ENCODE results near the gene DNAH14. TPM values are rescaled to one million over a fixed set of nuclear protein-coding genes. Genes with fewer than 3 reads are reported as not detected.

DNAH14 gene
- total RNA-seq, 2 donors from 2014 or later = 36.6 to 41.6 TPM

DNA sequence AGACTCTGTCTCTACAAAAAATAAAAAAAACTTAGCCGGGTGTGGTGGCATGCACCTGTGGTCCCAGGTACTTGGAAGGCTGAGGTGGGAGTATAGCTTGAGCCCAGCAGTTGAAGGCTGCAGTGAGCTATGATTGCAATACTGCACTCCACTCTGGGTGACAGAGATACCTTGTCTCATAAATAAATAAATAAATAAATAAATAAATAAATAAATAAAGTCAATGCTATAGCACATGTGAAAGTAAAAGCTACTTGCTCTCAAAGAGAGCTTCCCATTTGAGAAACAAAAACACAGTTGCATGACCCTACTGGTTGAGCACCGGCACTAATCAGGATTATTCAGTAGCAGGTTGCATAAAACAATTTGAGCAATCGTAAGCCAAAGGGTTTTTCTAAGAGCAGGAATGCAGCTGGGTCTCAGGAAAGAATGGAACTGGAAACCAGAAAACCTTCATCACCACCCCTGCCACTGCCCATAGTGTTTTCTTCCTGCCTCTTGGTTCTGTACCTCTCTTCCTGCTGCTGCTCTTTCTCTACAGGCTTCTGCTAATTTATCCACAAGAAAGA lies 29.3 kb upstream of the DNAH14 start:
- Histone ChIP-seq H3K9ac (ENCODE audit: extremely low read depth, low read length, poor library complexity, severe bottlenecking) (no peak overlapping the region), H3K27me3 (ENCODE audit: control insufficient read depth, insufficient read depth, low read length, poor library complexity, severe bottlenecking) (peaks cover 41% of the 10 kb centered on the region), H3K9me3 (ENCODE audit: control insufficient read depth, low read length) (peaks cover 19% of the 10 kb centered on the region), H3K4me1 (ENCODE audit: control insufficient read depth, insufficient read depth, low read length) (no peaks in the 10 kb centered on the region), H3K4me3 (ENCODE audit: low read length) (no peak overlapping the region), H3K36me3 (ENCODE audit: control insufficient read depth, insufficient read depth, low read length) (no peaks in the 10 kb centered on the region), H3K27ac (ENCODE audit: low read depth, low read length) (no peak overlapping the region)
- Mint-ChIP-seq H3K27me3 (ENCODE audit: insufficient read depth) (peaks cover 21% of the 10 kb centered on the region), H3K9me3 (peaks cover 20% of the 10 kb centered on the region), H3K27ac (no peak overlapping the region), H3K4me1 (peaks cover under 1% of the 10 kb centered on the region), H3K4me3 (no peak overlapping the region), H3K36me3 (ENCODE audit: low read depth) (peaks cover 3% of the 10 kb centered on the region)
- WGBS, 2 experiments (ENCODE audit: insufficient coverage in 1 of 2, insufficient read length in 1 of 2) = 74 to 96% methylated on average over 2 to 3 of the region's 3 CpGs
- DNase-seq = no peak
- TF ChIP-seq, protein P1, sequence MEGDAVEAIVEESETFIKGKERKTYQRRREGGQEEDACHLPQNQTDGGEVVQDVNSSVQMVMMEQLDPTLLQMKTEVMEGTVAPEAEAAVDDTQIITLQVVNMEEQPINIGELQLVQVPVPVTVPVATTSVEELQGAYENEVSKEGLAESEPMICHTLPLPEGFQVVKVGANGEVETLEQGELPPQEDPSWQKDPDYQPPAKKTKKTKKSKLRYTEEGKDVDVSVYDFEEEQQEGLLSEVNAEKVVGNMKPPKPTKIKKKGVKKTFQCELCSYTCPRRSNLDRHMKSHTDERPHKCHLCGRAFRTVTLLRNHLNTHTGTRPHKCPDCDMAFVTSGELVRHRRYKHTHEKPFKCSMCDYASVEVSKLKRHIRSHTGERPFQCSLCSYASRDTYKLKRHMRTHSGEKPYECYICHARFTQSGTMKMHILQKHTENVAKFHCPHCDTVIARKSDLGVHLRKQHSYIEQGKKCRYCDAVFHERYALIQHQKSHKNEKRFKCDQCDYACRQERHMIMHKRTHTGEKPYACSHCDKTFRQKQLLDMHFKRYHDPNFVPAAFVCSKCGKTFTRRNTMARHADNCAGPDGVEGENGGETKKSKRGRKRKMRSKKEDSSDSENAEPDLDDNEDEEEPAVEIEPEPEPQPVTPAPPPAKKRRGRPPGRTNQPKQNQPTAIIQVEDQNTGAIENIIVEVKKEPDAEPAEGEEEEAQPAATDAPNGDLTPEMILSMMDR (conservative IDR thresholded peaks at IDR 0.05) = no peak

DNA sequence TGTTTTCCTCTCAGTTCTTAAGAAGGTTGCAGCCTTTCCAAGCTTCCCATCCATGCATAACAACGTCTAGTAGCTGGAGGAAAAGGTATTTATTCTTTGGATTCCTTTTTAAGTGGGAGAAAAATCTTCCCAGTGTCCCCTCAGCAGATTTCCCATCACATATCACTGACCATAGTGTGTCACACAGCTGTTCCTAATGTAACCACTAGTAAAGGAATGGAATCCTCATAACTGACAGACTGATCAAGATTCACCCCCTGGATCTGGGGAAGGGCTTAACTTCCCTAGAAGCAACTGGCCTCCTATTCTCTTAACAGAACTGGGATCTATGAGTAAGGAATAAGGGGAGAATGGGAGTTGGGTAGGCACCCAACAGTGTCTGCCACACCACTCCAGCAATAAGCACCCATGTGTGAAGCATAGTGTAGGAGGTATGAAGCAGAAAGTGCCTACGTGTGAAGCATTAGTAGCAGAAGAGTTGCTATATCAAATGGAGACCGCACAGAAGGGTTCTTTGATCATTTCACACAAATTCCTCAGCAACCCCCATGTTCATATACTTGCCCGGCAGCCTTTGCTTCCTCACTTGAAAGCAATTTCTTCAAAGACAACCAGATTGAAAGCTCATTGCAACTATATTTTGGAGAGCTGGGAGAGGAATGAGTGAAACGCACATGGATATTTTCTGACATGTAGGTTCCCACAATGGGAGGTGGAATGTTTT lies 28.2 kb upstream of the DNAH14 start:
- H3K27me3 ChIP-seq (ENCODE audit: control insufficient read depth, insufficient read depth, low read length, poor library complexity, severe bottlenecking) = peaks cover 47% of the 10 kb centered on the region
- H3K4me3 Mint-ChIP-seq = no peak overlapping the region
- no peak overlapping the region for H3K27ac ChIP-seq (ENCODE audit: low read depth, low read length)
- no peak overlapping the region for H3K27ac Mint-ChIP-seq
- no peaks in the 10 kb centered on the region for H3K36me3 ChIP-seq (ENCODE audit: control insufficient read depth, insufficient read depth, low read length)
- H3K27me3 Mint-ChIP-seq (ENCODE audit: insufficient read depth) = peaks cover 29% of the 10 kb centered on the region
- H3K36me3 Mint-ChIP-seq (ENCODE audit: low read depth) = peaks cover 3% of the 10 kb centered on the region
- peaks cover 19% of the 10 kb centered on the region for H3K9me3 ChIP-seq (ENCODE audit: control insufficient read depth, low read length)
- no peak overlapping the region for H3K4me3 ChIP-seq (ENCODE audit: low read length)
- no peak for DNase-seq
- H3K9ac ChIP-seq (ENCODE audit: extremely low read depth, low read length, poor library complexity, severe bottlenecking) = no peak overlapping the region
- no peaks in the 10 kb centered on the region for H3K4me1 ChIP-seq (ENCODE audit: control insufficient read depth, insufficient read depth, low read length)
- H3K4me1 Mint-ChIP-seq = peaks cover 6% of the 10 kb centered on the region
- peaks cover 20% of the 10 kb centered on the region for H3K9me3 Mint-ChIP-seq
- TF ChIP-seq, protein P1 (conservative IDR thresholded peaks at IDR 0.05) = no peak
- WGBS, 2 experiments (ENCODE audit: insufficient coverage in 1 of 2, insufficient read length in 1 of 2) = 78 to 94% methylated on average over 3 to 5 of the region's 5 CpGs

DNA sequence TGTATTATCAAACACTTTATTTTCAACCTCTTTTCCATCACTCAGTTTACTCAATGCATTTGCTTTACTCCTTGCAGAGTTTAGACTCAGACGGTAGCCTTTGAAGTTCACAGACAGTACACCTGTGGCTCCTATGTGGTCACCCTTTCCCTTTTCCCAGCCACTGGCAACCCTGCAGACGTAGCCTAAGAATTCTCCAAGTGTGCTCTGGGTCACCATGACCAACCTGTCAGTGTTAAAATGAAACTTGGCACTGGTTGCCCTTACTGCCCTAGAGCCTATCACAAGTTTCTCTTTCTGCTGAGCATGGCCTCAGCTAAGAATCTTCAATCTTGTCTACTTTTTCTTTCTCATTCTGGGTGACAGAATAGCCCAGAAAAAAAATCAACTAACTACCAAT lies 25.5 kb upstream of the DNAH14 start:
- Mint-ChIP-seq H3K4me1 (peaks cover 6% of the 10 kb centered on the region), H3K9me3 (peaks cover 4% of the 10 kb centered on the region), H3K36me3 (ENCODE audit: low read depth) (no peaks in the 10 kb centered on the region), H3K4me3 (no peak overlapping the region), H3K27ac (no peak overlapping the region), H3K27me3 (ENCODE audit: insufficient read depth) (peaks cover 52% of the 10 kb centered on the region)
- Histone ChIP-seq H3K27me3 (ENCODE audit: control insufficient read depth, insufficient read depth, low read length, poor library complexity, severe bottlenecking) (peaks cover 74% of the 10 kb centered on the region), H3K36me3 (ENCODE audit: control insufficient read depth, insufficient read depth, low read length) (no peaks in the 10 kb centered on the region), H3K27ac (ENCODE audit: low read depth, low read length) (no peak overlapping the region), H3K9me3 (ENCODE audit: control insufficient read depth, low read length) (peaks cover 17% of the 10 kb centered on the region), H3K4me3 (ENCODE audit: low read length) (no peak overlapping the region), H3K4me1 (ENCODE audit: control insufficient read depth, insufficient read depth, low read length) (no peaks in the 10 kb centered on the region), H3K9ac (ENCODE audit: extremely low read depth, low read length, poor library complexity, severe bottlenecking) (no peak overlapping the region)
- WGBS, 2 experiments (ENCODE audit: insufficient coverage in 1 of 2, insufficient read length in 1 of 2) = 88 to 89% methylated on average over 2 of the region's 2 CpGs
- no peak for DNase-seq
- TF ChIP-seq, protein P1 (conservative IDR thresholded peaks at IDR 0.05) = no peak
